GM18858 (cell line): Measurements from ENCODE around the gene RCOR2.

ENCODE experiments used
- ATAC-seq: cut with Tn5 transposase; IDR thresholded peaks from one replicate; pipeline ENCODE4 v1.9.1; 2021; ENCODE audit not compliant: unreplicated experiment

Gene RCOR2

GRCh38 chr11:63908631-63909401 lies 8.1 kb downstream of the RCOR2 start:
- ATAC-seq: no peak

GRCh38 chr11:63907808-63908530 lies 9.0 kb downstream of the RCOR2 start:
- ATAC-seq: no peak

- no peak for ATAC-seq
Observed at GRCh38 chr11:63907063-63907462, 9.9 kb downstream of the RCOR2 start.

GRCh38 chr11:63906585-63906984 lies 10.4 kb downstream of the RCOR2 start:
- ATAC-seq: no peak

GRCh38 chr11:63906087-63906486 lies 10.9 kb downstream of the RCOR2 start:
- no peak for ATAC-seq

- no peak for ATAC-seq
Observed at GRCh38 chr11:63905179-63905578, 11.8 kb downstream of the RCOR2 start.

GRCh38 chr11:63904743-63905142 lies 12.2 kb downstream of the RCOR2 start:
- no peak for ATAC-seq

- no peak for ATAC-seq
Observed at GRCh38 chr11:63903884-63904283, 13.1 kb downstream of the RCOR2 start.

GRCh38 chr11:63901660-63902059 lies 15.3 kb downstream of the RCOR2 start:
- no peak for ATAC-seq

- no peak for ATAC-seq
Observed at GRCh38 chr11:63897459-63898146, 19.4 kb downstream of the RCOR2 start.

- no peak for ATAC-seq
Observed at GRCh38 chr11:63896071-63896470, 20.9 kb downstream of the RCOR2 start.

GRCh38 chr11:63893355-63893754 lies 23.6 kb downstream of the RCOR2 start:
- no peak for ATAC-seq

- ATAC-seq: no peak
Observed at GRCh38 chr11:63892228-63892627, 24.7 kb downstream of the RCOR2 start.

- no peak for ATAC-seq
Observed at GRCh38 chr11:63890368-63890767, 26.6 kb downstream of the RCOR2 start.

GRCh38 chr11:63889344-63889743 lies 27.6 kb downstream of the RCOR2 start:
- no peak for ATAC-seq

- no peak for ATAC-seq
Observed at GRCh38 chr11:63888170-63889086, 28.5 kb downstream of the RCOR2 start.

GRCh38 chr11:63887386-63887999 lies 29.5 kb downstream of the RCOR2 start:
- no peak for ATAC-seq

GRCh38 chr11:63884196-63884932 lies 32.6 kb downstream of the RCOR2 start:
- ATAC-seq: no peak

GRCh38 chr11:63883791-63884190 lies 33.2 kb downstream of the RCOR2 start:
- ATAC-seq: no peak
